Loucy (cell line): Measurements from ENCODE around the gene TNNI2.

Source experiments
- CTCF ChIP-seq: fragments of 200-600 bp; sonication (generic); conservative IDR thresholded peaks from 2 replicates; pipeline ENCODE4 v1.5.1; 2014; ENCODE audit warnings: mild to moderate bottlenecking, antibody characterized with exemption, low read length
- EZH2phosphoT487 ChIP-seq: fragments of 200-600 bp; IDR thresholded peaks from 2 replicates; pipeline ENCODE4 v1.6.1; 2018; ENCODE audit warnings: antibody characterized with exemption, mild to moderate bottlenecking, moderate library complexity, borderline replicate concordance

- TF ChIP-seq CTCF (no peak), EZH2phosphoT487 (no peak)
Observed at GRCh38 chr11:1868056-1868635, 29.4 kb downstream of the TNNI2 start.
